Activated naive CD8-positive, alpha-beta T cell treated with anti-CD3 and anti-CD28 coated beads, Interleukin-2, amount 50 U/mL, for 24 hours (primary cell): ENCODE data around the gene CLDN34.

Source experiments
- ATAC-seq: fragments of 150-1000 bp; cut with Tn5 transposase; one replicate; pipeline ENCODE4 v1.10.0; 2021
- DNase-seq: peaks from one replicate; pipeline ENCODE4 v3.0.0; 2021
- H3K27ac Mint-ChIP-seq: one replicate; pipeline ENCODE4 v1.8.0; 2021; ENCODE audit warnings: mild to moderate bottlenecking, mixed read lengths
- H3K27me3 Mint-ChIP-seq: one replicate; pipeline ENCODE4 v1.8.0; 2021; ENCODE audit warnings: mixed read lengths
- H3K36me3 Mint-ChIP-seq: one replicate; pipeline ENCODE4 v1.8.0; 2021; ENCODE audit warnings: low read depth, mixed read lengths
- H3K4me1 Mint-ChIP-seq: one replicate; pipeline ENCODE4 v1.8.0; 2021; ENCODE audit warnings: mixed read lengths
- H3K4me3 Mint-ChIP-seq: one replicate; pipeline ENCODE4 v1.8.0; 2021; ENCODE audit warnings: mild to moderate bottlenecking, moderate library complexity, mixed read lengths
- H3K9me3 Mint-ChIP-seq: one replicate; pipeline ENCODE4 v1.8.0; 2021; ENCODE audit warnings: mixed read lengths

Gene CLDN34

GRCh38 chrX:9966775-9967408 is at the start of gene CLDN34:
Gene CLDN34 (plus strand): TSS chrX:9967358. CDS start chrX:9967358, 0 bp downstream.
- Mint-ChIP-seq H3K27me3 (no peaks in the 10 kb centered on the region), H3K4me3 (no peak within 1 kb of the TSS), H3K36me3 (no peaks in the 10 kb centered on the region), H3K4me1 (no peaks in the 10 kb centered on the region), H3K9me3 (no peaks in the 10 kb centered on the region), H3K27ac (no peak within 1 kb of the TSS)
- ATAC-seq (no peak), DNase-seq (no peak)

- no peak for DNase-seq
- Mint-ChIP-seq H3K36me3 (no peaks in the 10 kb centered on the region), H3K27me3 (peaks cover 17% of the 10 kb centered on the region), H3K4me3 (no peak overlapping the region), H3K27ac (no peak overlapping the region), H3K9me3 (no peaks in the 10 kb centered on the region), H3K4me1 (no peaks in the 10 kb centered on the region)
- ATAC-seq = no peak
Observed at GRCh38 chrX:9917861-9918260, 49.3 kb upstream of the CLDN34 start.

GRCh38 chrX:9919632-9920172 is 47.5 kb upstream of the CLDN34 start:
- Mint-ChIP-seq H3K27ac (no peak overlapping the region), H3K9me3 (no peaks in the 10 kb centered on the region), H3K4me3 (no peak overlapping the region), H3K36me3 (no peaks in the 10 kb centered on the region), H3K4me1 (no peaks in the 10 kb centered on the region), H3K27me3 (peaks cover 12% of the 10 kb centered on the region)
- DNase-seq (no peak), ATAC-seq (no peak)

GRCh38 chrX:9921407-9921806 is 45.8 kb upstream of the CLDN34 start:
- Mint-ChIP-seq H3K27me3 (peaks cover 12% of the 10 kb centered on the region), H3K4me1 (no peaks in the 10 kb centered on the region), H3K36me3 (no peaks in the 10 kb centered on the region), H3K9me3 (no peaks in the 10 kb centered on the region), H3K27ac (no peak overlapping the region), H3K4me3 (no peak overlapping the region)
- ATAC-seq = no peak
- no peak for DNase-seq

GRCh38 chrX:9923357-9923756 is 43.8 kb upstream of the CLDN34 start:
- Mint-ChIP-seq H3K27ac (no peak overlapping the region), H3K9me3 (no peaks in the 10 kb centered on the region), H3K4me3 (no peak overlapping the region), H3K36me3 (no peaks in the 10 kb centered on the region), H3K4me1 (no peaks in the 10 kb centered on the region), H3K27me3 (peaks cover 6% of the 10 kb centered on the region)
- DNase-seq (no peak), ATAC-seq (no peak)

- H3K4me1 Mint-ChIP-seq = no peaks in the 10 kb centered on the region
- ATAC-seq (no peak), DNase-seq (no peak)
- no peak overlapping the region for H3K4me3 Mint-ChIP-seq
- H3K27ac Mint-ChIP-seq = no peak overlapping the region
- peaks cover 4% of the 10 kb centered on the region for H3K27me3 Mint-ChIP-seq
- no peaks in the 10 kb centered on the region for H3K9me3 Mint-ChIP-seq
- H3K36me3 Mint-ChIP-seq = no peaks in the 10 kb centered on the region
Observed at GRCh38 chrX:9926002-9926401, 41.2 kb upstream of the CLDN34 start.

- DNase-seq (no peak), ATAC-seq (no peak)
- Mint-ChIP-seq H3K4me3 (no peak overlapping the region), H3K27me3 (peaks cover 4% of the 10 kb centered on the region), H3K9me3 (no peaks in the 10 kb centered on the region), H3K27ac (no peak overlapping the region), H3K36me3 (no peaks in the 10 kb centered on the region), H3K4me1 (no peaks in the 10 kb centered on the region)
Observed at GRCh38 chrX:9927698-9928482, 39.3 kb upstream of the CLDN34 start.

GRCh38 chrX:9935436-9935835 is 31.7 kb upstream of the CLDN34 start:
- no peaks in the 10 kb centered on the region for H3K36me3 Mint-ChIP-seq
- peaks cover under 1% of the 10 kb centered on the region for H3K4me1 Mint-ChIP-seq
- H3K27me3 Mint-ChIP-seq = peaks cover 15% of the 10 kb centered on the region
- DNase-seq (no peak), ATAC-seq (no peak)
- no peak overlapping the region for H3K27ac Mint-ChIP-seq
- H3K9me3 Mint-ChIP-seq = no peaks in the 10 kb centered on the region
- H3K4me3 Mint-ChIP-seq = no peak overlapping the region

GRCh38 chrX:9937761-9938160 is 29.4 kb upstream of the CLDN34 start:
- no peak overlapping the region for H3K4me3 Mint-ChIP-seq
- H3K27ac Mint-ChIP-seq = no peak overlapping the region
- H3K27me3 Mint-ChIP-seq = peaks cover 18% of the 10 kb centered on the region
- H3K9me3 Mint-ChIP-seq = no peaks in the 10 kb centered on the region
- H3K36me3 Mint-ChIP-seq = no peaks in the 10 kb centered on the region
- H3K4me1 Mint-ChIP-seq = peaks cover 21% of the 10 kb centered on the region
- DNase-seq (no peak), ATAC-seq (no peak)

- no peak for DNase-seq
- no peak overlapping the region for H3K4me3 Mint-ChIP-seq
- peaks cover 28% of the 10 kb centered on the region for H3K4me1 Mint-ChIP-seq
- H3K9me3 Mint-ChIP-seq = no peaks in the 10 kb centered on the region
- H3K27ac Mint-ChIP-seq = no peak overlapping the region
- H3K27me3 Mint-ChIP-seq = peaks cover 22% of the 10 kb centered on the region
- no peak for ATAC-seq
- H3K36me3 Mint-ChIP-seq = no peaks in the 10 kb centered on the region
Observed at GRCh38 chrX:9938516-9938915, 28.6 kb upstream of the CLDN34 start.

GRCh38 chrX:9940421-9940820 is 26.7 kb upstream of the CLDN34 start:
- Mint-ChIP-seq H3K27ac (no peak overlapping the region), H3K9me3 (no peaks in the 10 kb centered on the region), H3K27me3 (peaks cover 22% of the 10 kb centered on the region), H3K4me1 (peaks cover 28% of the 10 kb centered on the region), H3K36me3 (no peaks in the 10 kb centered on the region), H3K4me3 (no peak overlapping the region)
- ATAC-seq (no peak), DNase-seq (no peak)

- peak; percentile 99 for ATAC-seq
Observed at GRCh38 chrX:9942086-9942485, 25.1 kb upstream of the CLDN34 start.

GRCh38 chrX:9943420-9943819 is 23.7 kb upstream of the CLDN34 start:
- H3K4me3 Mint-ChIP-seq = no peak overlapping the region
- H3K27me3 Mint-ChIP-seq = peaks cover 38% of the 10 kb centered on the region
- peak overlapping the region; percentile 52 for H3K27ac Mint-ChIP-seq
- no peaks in the 10 kb centered on the region for H3K36me3 Mint-ChIP-seq
- no peak for DNase-seq
- H3K4me1 Mint-ChIP-seq = peaks cover 28% of the 10 kb centered on the region
- ATAC-seq = no peak
- H3K9me3 Mint-ChIP-seq = no peaks in the 10 kb centered on the region

More at GRCh38 chrX:9942086-9942485, 25.1 kb upstream of the CLDN34 start:
- peak; percentile 70 for DNase-seq
- peaks cover 28% of the 10 kb centered on the region for H3K4me1 Mint-ChIP-seq
- no peaks in the 10 kb centered on the region for H3K36me3 Mint-ChIP-seq
- no peaks in the 10 kb centered on the region for H3K9me3 Mint-ChIP-seq
- peak overlapping the region; percentile 70 for H3K4me3 Mint-ChIP-seq
- peak overlapping the region; percentile 93 for H3K27ac Mint-ChIP-seq
- H3K27me3 Mint-ChIP-seq = peaks cover 30% of the 10 kb centered on the region

GRCh38 chrX:9947131-9947794 is 19.9 kb upstream of the CLDN34 start:
- ATAC-seq = no peak
- no peak for DNase-seq
- Mint-ChIP-seq H3K27ac (no peak overlapping the region), H3K4me1 (peaks cover 12% of the 10 kb centered on the region), H3K4me3 (no peak overlapping the region), H3K9me3 (no peaks in the 10 kb centered on the region), H3K36me3 (no peaks in the 10 kb centered on the region), H3K27me3 (peaks cover 32% of the 10 kb centered on the region)

- Mint-ChIP-seq H3K9me3 (no peaks in the 10 kb centered on the region), H3K4me1 (peaks cover 1% of the 10 kb centered on the region), H3K4me3 (no peak overlapping the region), H3K27me3 (peaks cover 29% of the 10 kb centered on the region), H3K36me3 (no peaks in the 10 kb centered on the region), H3K27ac (no peak overlapping the region)
- DNase-seq = no peak
- ATAC-seq = no peak
Observed at GRCh38 chrX:9948406-9948805, 18.8 kb upstream of the CLDN34 start.
